IPS DF 19.7 (cell line): ENCODE results near the gene RAD52.

Experiments used
- DNase-seq: peaks from one replicate; pipeline ENCODE4 v3.0.0-alpha.2; 2013; ENCODE audit warnings: low read depth, low spot score

Gene RAD52

GRCh38 chr12:913919-914698 lies 35.4 kb downstream of the RAD52 start:
- no peak for DNase-seq

- DNase-seq, result no peak
Measured at GRCh38 chr12:912466-913235, 36.8 kb downstream of the RAD52 start.

- DNase-seq, result no peak
Measured at GRCh38 chr12:911191-911826, 38.2 kb downstream of the RAD52 start.

GRCh38 chr12:910416-910815 lies 39.1 kb downstream of the RAD52 start:
- no peak for DNase-seq

GRCh38 chr12:909861-910260 lies 39.6 kb downstream of the RAD52 start:
- no peak for DNase-seq

GRCh38 chr12:907413-908185 lies 41.9 kb downstream of the RAD52 start:
- no peak for DNase-seq

GRCh38 chr12:906062-906585 lies 43.4 kb downstream of the RAD52 start:
- no peak for DNase-seq

GRCh38 chr12:905261-906031 lies 44.0 kb downstream of the RAD52 start:
- DNase-seq, result no peak

GRCh38 chr12:904010-904414 lies 45.5 kb downstream of the RAD52 start:
- DNase-seq, result no peak

GRCh38 chr12:903055-903454 lies 46.4 kb downstream of the RAD52 start:
- DNase-seq, result no peak

GRCh38 chr12:902581-902980 lies 46.9 kb downstream of the RAD52 start:
- DNase-seq, result no peak

GRCh38 chr12:897386-897785 lies 52.1 kb downstream of the RAD52 start:
- DNase-seq, result no peak

- DNase-seq, result no peak
Measured at GRCh38 chr12:896031-896430, 53.5 kb downstream of the RAD52 start.

GRCh38 chr12:894226-894625 lies 55.3 kb downstream of the RAD52 start:
- DNase-seq, result no peak

GRCh38 chr12:886206-886605 lies 63.3 kb downstream of the RAD52 start:
- DNase-seq, result no peak

- DNase-seq, result no peak
Measured at GRCh38 chr12:885701-886100, 63.8 kb downstream of the RAD52 start.

- no peak for DNase-seq
Measured at GRCh38 chr12:884746-885414, 64.6 kb downstream of the RAD52 start.

- no peak for DNase-seq
Measured at GRCh38 chr12:880656-881055, 68.8 kb downstream of the RAD52 start.

GRCh38 chr12:879641-880040 lies 69.9 kb downstream of the RAD52 start:
- no peak for DNase-seq

GRCh38 chr12:873954-874353 lies 75.5 kb downstream of the RAD52 start:
- no peak for DNase-seq
